ENCODE measurements around the gene MLEC.

GRCh38 chr12:120658286-120659150 is 28.4 kb upstream of the MLEC start:
- TF ChIP-seq ZNF331 (CRISPR knock-in tag; IDR thresholded peaks at IDR 0.05) (no peak), POLR2A (IDR thresholded peaks at IDR 0.05; ENCODE audit: insufficient read depth in 1 of 2, low read depth in 2 of 2, low read length in 2 of 2) (no peak), CTCF (CRISPR knock-in tag; IDR thresholded peaks at IDR 0.05) (no peak), DPF2 (CRISPR knock-in tag; IDR thresholded peaks at IDR 0.05; ENCODE audit: borderline replicate concordance, low read depth) (no peak), HIVEP1 (CRISPR knock-in tag; IDR thresholded peaks at IDR 0.05) (no peak), ZNF3 (CRISPR knock-in tag; IDR thresholded peaks at IDR 0.05) (no peak), SIN3A (IDR thresholded peaks at IDR 0.05; ENCODE audit: borderline replicate concordance, low read depth, low read length) (no peak), ZBTB34 (CRISPR knock-in tag; IDR thresholded peaks at IDR 0.05) (no peak), CBX1 (IDR thresholded peaks at IDR 0.05; ENCODE audit: low read depth) (no peak)
